Purkinje cell (primary cell): ENCODE data around the gene RAB18. TPM values are rescaled to one million over a fixed set of nuclear protein-coding genes. Genes with fewer than 3 reads are reported as not detected.

Experiments
- polyA plus RNA-seq: library from polyadenylated mRNA; unstranded; fragments of >200 nt; fragmentation: Nextera tagmentation; gene quantifications from 2 replicates; pipeline ENCODE4 v1.2.1, GENCODE V29; 2014

RAB18 gene
- polyA plus RNA-seq, result 179 and 241 TPM in 2 replicates

GRCh38 chr10:27504007-27504807 is at the start of gene RAB18:
RAB18 (plus strand) TSS chr10:27504304; CDS start chr10:27504370, 66 bp downstream.

Other genes starting within 250 kb of the RAB18 start
- 0.98 and 4.2 TPM in 2 replicates for gene MKX, start 241.5 kb downstream of the RAB18 start, polyA plus RNA-seq